Hematopoietic multipotent progenitor cell treated with erythropoietin and hydrocortisone succinate and interleukin-3 and kit ligand, for 6 days (in vitro differentiated cells): ENCODE results near the gene NEURL1B.

ENCODE experiments used
- DNase-seq: peaks from one replicate; pipeline ENCODE4 v3.0.0-alpha.2; 2015

Gene NEURL1B

DNA sequence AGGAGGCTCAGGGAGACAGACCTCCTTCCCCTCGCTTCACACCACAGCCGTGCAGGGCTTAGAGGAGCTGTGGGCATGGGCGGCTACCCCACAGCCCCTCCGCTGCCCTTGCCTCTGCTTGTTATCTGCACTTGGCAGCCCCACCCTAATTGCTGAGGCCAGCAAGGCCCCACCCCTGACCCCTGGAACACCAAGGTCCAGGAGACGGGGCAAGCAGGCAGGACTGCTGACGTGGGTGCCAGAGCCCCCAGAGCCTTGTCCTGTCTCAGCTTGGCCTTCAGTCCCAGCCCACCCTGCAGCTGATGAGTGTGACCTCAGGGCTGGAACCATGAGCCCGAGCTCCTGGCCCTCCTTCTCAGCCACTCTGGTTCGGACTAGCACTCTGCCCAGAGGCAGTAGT, 29.1 kb upstream of the NEURL1B start:
- DNase-seq: no peak

DNA sequence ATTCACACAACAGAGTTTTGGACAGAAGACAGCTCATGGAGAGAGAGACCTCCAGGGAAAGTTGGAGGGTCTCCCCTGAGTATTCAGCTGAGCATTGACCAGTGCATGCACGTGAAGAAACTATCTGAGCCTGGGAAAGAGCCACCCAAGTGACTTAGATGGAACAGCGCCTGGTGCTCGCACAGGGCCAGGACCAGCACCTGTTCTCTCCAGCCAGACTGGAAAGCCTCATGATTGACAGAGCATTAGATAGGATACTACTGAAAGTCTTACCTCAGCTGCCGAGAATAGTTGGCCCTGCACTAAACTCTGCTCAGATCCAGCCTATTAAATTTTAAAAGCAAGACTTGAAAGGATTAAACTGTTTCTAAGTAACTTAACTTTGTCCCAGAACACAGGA, 28.3 kb upstream of the NEURL1B start:
- no peak for DNase-seq

DNA sequence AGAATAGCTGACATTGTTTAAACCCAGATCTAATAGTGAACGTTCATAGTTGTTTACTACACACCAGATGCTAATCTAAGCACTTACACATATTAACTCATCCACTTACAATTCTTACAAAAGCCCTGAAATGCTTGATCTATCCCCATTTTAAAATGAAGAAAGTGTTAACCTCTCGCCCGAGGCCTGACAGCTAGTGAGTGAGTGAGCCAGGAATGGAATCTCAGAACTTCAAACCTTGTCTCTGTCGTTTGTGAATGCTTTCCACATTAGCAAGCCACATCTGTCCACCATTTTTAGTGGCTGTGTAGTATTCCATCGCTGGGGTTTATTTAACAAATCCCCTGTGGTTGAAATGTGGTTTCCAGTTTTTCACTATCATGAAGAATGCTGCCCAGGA, 24.9 kb upstream of the NEURL1B start:
- no peak for DNase-seq

DNA sequence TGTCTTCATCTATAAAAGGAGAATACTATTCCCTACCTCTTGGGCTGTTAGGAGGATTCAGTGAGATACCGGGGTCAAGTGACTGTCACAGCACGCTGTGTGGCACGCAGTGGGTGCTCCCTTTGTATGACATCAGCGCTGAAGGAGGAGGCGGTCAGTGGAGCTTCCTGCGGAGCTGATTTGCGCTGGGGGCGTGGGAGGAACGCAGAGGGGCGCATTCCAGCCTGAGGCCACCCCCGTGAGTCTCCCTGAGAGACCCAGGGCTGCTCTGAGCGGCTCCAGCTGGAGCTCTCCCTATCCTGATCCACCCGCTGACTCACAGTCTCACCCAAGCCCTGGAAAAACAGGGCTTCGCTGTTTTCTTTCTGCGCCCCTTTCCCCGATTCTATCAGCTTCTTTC, 24.3 kb upstream of the NEURL1B start:
- DNase-seq: no peak

DNA sequence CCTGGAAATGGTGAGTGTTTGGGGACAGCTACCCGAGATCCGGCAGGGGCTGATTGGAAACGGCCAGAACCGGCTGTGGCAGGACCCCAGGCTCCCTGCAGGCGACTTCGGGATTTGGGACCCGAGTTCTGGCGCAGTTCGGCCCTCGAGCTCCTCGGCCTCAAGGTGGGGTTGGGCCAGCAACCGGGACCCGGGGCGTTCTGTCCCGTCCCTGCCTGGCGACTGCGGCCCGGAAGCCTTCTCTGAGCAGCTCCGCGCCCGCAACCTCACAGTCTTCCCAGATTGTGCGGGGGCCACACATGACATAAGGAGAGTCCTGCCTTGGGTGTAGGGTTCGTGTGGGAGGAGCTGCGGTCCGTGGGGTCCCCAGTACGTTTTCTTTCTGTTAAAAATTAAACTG, 23.2 kb upstream of the NEURL1B start:
- no peak for DNase-seq

DNA sequence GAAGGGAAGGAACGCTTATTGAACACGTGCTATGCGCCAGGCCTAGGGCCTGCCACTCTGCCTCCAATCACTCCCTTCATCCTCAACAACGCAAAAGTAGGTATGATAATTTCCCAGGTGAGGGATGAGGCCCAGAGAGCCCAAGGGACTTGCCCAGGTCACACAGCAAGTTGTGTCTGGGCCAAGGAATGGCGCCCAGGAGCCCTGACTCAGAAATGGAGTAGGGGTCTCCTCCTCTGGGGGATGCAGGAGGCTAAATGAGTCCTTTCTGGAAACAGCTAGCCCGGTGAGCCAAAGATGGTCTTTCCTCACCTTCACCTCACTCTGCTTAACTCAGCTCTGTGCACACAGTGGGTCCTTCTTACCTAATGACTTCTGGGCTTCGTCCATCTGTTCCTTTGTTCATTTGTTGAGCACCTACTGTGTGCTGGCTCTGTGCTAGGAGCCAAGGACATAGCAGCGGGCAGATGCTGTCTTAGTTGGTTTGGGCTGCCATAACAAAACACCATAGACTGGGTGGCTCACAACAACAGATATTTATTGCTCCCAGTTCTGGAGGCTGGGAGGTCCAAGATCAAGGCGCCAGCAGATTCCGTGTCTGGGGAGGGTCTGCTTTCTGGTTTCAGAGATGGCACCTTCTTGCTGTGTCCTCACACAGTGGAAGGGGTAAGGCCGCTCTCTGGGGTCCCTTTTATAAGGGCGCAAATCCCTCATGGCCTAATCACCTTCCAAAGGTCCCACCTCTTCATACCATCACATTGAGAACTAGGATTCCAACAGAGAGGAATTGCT, 22.3 kb upstream of the NEURL1B start:
- DNase-seq: no peak

DNA sequence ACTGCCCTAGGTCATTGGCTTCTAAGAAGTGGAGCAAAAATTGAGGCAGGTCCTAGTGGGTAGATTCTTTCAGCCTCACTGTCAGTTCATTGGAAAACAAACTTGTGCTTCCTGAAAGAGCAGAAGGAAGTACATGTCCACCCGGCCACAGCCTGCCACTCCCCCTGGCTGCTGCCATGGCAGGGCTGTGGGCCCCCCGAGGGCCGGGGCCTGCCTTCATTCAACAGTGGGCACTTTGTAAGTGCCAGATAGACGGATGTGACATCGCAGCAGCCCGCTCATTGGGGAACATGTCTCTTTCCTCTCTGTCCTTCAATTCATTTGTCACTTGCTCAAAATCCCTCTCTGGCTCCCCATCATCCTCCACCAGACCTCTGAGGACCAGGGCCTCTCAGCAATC, 20.6 kb upstream of the NEURL1B start:
- no peak for DNase-seq

DNA sequence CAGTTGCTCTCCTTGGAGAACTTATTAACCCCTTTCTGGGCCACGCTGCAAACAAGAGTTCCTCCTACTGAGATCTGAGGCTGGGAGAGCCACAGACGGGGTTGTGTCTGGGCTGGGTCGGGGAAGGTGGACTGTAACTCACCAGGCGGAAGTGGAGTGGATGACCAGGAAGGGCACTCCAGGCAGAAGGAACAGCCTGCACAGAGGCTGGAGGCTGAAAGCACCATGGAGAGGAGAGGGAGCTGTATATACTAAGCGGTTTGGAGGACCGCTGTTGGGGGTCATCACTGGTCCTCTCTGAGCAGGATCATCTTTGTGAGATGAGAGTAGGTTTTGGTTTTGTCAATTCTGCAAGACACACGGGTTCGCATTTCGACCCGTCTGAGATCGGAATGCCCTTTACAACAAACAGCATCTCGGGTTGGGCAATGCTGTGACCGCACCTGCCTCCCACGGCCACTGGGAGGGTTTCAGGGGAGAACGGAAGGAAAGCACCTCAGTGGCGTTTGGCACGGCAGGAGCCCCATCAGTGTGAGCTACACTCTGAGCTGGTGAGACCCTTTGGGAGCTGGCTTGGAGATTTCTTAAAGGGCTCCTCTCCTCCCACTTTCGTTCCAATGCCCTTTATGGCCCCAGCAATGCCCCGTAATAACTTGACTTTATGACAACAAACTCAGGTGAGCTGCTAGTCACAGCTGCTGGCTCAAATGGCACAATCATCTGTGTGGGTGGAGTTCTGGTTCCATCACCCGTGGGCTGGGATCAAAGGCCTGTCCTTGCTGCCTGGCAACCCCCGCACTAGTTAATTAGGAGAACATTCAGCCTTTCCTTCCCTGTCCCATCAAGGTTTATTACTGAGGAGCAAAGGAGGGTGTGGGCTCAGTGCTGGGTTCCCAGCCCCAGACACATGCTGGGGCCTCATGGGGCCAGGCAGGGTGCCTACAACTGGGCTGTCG, 18.7 kb upstream of the NEURL1B start:
- DNase-seq: no peak

DNA sequence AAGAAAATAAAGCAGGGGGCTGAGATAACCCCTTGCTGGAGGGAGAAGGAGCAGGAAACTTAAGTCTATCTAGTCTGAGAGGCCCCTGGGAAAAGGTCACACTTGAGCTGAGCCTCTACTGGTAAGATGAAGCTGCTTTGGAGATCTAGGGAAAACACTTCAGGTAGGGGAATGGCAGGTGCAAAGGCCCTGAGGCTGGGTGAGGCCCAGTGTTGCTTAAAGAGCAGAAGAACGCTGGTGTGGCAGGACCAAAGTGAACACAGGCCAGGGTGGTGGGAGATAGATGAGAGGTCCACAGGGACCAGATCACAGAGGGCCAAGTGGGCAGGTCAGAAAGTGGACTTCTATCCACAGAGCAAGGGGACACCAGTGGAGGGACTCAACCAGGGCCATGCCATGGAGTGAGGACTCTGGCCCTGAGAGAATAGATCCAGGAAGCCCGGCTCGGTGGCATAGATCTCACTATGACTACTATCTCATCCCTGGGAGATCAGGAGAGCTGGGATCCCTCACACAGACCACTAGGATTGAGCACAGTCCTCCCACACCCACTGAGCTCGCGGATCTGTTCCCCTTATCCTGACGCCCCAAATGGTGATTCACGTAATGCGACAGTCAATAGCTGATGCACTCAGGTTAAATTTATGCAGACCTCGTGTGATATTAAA, 17.6 kb upstream of the NEURL1B start:
- no peak for DNase-seq

DNA sequence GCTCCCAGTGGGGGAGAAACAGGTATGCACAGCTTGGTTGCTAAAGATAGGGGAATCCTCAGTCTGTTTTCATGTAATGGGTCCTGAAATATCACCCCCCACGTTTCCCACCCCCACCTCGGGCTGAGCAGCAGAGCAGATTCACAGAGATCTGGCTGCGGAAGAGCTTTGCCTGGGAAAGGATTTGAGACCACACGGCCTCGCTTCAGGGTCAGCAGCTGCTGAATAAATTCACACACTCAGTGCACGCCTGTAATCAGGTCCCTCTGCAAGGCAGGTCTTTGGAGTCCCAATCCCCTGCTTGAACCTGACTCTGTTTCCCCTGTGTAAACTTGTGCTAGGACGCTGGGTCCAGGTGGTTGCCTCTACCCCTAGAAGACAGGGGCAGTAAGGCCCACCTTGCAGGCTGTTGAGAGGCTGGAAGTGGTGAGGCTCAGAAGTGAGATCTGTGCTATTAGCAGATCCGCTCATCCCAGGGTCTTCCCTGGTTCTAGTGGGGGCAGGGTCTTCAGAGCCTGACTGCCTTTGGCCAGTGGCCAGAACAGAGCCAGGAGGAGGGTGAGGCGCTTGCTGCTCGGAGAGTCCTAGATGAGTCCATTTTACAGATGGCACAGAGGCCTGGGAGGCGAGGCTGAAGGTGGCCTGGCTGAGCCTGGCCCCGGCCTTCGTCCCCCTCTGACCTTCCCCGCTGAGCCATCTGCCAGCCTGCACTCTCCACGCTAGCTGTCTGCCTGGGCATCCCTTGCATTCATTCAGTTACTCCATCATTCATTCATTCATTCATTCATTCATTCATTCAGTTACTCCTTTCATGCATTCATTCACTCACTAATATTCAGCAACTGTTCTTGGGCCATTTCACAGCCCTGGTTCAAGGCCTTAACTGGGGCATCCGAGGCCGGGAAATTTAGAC, 16.7 kb upstream of the NEURL1B start:
- no peak for DNase-seq

DNA sequence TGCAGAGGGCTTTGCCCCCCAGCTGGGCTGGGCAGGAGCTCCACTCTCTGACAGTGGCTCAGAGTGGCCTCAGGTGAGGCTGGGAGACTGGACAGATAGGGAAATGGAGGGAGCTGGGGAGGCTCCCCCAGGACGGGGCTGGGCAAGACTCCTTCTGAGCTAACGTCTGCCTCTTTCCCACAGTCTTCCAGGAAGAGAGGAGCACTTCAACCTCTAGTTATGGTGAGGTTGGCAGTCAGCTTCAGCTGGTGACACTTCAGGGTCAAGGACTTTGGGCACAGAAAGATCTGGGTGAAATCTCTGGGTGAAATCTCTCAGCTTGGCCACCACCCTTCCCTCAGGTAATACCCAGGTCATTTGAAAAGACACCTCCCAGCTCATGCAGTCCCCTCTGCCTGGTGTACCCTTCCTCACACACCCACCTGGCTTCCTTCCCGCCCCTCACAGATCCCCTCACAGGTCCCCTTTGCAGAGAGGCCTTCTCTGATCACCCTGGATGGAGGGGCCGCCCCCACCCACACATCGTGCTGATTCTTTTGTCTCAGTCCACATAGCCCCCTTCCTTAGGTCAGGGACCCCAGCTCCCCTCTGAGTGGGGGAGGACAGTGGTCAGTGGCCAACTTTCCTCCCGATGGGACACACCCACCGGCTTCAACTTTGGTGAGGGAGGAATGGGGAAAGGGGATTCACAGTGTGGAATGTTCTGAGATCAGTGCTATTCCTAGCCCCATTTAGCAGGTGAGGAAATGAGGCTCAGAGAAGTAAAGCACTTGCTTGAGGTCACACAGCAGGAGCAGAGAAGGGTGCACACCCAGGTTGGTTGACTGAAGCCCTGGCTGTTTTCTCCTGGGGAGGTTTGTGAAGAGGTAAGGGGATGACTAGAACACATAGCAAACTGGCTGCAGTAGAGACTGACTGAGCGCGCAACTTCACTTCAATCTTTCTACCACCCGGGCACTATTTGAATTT, 15.8 kb upstream of the NEURL1B start:
- no peak for DNase-seq

DNA sequence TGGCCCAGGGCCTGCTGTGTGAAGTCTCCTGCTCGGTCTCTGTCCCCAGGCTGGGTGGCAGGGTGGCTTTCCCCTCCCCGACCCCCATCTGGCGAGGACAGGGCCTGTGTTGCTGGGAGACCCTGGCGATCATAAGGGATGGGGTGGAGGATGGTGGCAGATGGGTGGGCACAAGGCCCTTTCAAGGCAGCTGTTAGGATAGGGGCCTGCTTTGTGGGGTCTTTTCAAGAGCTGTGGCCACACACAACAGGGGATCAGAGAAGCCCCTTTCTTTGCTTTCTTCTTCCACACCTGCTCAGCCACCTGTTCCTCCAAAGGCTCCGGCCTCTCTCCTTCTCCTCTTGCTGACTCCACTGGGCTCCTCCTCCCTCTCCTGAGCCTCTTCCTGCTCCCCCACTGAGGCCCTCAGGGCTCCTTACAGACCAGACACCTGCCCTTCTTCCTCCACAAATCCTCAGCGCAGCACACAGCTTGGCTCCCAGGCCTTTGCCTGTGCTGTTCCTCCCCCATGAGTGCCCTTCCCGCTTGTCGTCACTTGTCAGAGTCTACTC, 15.0 kb upstream of the NEURL1B start:
- no peak for DNase-seq

DNA sequence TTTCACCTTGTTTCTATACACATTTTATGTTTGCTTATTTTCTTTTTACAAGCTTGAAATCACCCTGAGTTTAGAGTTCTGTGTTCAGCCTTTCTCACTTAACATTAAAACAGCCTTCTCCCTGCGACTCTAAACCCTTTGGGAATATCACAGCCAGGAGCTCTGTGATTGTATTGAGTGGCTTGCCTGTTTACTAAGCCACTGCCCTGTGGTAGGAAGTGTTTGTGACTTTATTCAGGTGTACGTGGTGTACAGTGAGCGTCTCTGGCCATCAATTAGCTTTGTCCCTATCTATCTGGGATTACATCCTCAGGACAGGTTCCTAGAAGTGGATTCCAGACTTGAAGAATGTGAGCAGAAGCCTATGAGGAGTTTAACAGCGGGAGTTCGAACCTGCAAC, 11.0 kb upstream of the NEURL1B start:
- DNase-seq: no peak

DNA sequence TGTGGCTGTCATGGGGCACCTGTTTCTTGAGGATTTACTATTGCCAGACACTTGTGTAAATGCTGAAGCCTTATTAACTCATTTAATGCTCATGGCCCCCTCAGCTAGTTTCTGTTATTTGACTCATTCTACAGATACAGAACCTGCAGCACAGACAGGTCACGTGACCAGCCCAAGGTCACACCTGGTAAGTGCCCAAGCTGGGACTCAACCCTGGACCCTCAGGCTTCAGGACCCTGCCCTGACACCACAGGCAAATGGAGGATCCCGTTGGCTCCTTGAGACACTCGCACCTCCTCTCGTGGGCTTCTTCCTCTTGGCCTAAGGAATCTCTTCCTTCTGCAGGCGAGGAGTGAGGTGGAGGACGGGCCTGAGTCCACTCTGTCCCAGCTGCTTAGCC, 10.6 kb upstream of the NEURL1B start:
- DNase-seq: no peak

DNA sequence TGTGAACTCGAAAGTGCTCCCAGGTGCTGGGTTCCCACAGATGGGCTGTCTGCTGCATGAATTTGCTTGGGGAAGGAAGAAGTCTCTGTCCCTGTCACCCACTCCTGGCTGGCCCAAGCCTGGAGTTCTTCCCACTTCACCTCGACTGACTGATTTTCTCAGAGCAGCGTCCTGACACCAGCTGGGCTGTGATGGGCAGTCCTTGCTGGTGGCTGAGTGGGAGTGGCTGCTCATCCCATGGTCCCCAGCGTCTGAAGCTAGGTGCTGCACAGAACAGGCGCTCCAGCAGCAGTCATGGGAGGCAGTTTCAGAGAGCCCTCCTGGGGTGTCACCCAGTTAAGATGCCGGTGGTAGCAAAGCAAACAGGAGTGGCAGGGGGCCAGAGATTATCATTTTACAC, 10.1 kb upstream of the NEURL1B start:
- DNase-seq: no peak

DNA sequence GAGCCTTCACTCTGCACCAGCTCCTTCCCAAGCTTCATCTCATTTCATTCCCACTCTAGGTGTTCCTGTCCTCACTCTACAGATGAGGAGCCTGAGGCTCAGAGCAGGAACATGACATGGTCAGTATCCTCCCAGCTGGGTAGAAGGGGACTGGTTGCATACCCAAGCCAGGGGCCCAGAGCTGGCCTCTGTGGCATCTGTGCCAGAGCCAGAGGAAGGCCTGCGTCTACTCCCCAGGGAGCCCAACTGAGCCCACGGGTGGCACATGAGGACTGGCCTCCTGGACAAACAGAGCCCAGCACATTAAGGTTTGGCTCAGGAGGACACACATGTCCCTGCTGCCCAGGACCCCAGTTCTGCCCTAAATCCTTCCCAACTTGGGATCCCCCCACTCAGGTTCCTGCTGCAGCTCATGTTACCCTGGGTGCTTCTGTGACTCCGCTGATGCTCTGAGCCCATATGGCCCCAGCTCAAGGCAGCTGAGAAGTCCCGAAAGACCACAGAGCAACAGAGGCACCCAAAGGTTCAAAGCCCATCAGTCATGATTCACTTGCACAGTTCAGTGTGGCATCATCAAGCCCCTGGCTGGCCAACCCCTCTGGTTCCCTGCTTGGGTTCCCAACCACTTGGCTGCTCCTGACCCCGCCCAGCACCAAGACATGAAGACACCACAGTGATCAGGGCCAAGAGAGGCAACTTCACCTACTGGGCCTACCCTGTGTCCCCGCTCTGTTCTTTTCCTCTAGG, 8.5 kb upstream of the NEURL1B start:
- no peak for DNase-seq

DNA sequence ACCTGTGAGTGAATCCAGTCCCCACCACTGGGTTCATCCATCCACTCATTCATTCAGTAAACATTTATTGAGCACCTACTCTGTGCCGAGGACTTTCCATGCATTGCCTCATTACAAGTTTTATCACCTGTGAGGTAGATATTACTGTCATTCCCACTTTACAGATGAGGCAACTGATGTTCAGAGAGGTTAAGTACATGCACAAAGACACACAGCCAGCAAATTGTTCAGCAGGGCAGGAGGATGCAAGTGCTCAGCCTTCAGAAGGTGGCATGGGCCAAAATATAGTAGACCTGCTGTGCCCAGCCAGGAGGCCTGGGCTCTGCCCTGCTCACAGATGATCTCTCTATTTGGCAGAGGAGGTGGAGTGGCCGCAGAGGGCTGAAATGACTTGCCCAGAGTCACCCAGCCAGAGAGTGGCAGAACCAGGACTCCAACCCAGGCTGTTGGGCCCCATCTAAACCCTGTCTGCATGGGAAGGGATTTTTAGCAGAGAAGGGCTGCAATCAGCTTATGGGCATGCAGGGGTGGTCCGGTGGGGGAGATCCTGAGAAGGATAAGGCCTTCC, 7.6 kb upstream of the NEURL1B start:
- DNase-seq: no peak

DNA sequence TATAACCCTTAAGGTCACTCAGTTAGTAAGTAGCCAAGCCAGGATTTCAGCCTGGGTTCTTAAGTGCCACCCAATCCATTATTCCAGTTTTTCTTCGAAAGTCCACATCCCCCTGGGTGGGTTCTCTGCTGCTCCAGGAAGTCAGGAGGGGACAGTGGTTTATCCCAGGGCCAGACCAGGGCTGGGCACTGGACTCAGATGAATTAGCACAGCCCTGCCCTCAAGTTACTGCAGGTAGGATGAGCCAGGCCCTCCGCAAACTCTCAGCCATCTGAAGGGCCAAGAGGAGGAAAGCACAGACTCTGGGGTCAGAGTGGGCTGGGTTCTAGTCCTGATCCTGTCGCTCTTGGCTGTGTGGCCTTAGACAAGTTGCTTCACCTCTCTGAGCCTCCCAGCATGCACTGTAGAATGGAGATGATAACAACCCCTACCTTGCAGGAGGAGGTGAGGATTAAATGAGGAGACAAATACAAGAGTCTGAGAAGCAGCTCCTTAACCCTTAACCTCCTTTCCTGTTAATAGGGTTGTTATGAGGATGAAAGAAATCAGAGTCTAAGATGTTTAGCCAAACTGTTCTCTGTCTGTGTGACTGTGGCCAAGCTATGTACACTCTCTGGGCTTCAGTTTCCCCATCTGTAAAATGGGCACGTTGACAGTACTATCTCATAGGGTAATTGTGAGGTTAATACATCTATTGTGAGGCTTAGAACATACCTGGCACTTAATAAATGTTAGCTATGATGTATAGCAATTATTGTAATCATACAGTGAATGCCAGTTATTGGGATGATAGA, 6.8 kb upstream of the NEURL1B start:
- DNase-seq: no peak

DNA sequence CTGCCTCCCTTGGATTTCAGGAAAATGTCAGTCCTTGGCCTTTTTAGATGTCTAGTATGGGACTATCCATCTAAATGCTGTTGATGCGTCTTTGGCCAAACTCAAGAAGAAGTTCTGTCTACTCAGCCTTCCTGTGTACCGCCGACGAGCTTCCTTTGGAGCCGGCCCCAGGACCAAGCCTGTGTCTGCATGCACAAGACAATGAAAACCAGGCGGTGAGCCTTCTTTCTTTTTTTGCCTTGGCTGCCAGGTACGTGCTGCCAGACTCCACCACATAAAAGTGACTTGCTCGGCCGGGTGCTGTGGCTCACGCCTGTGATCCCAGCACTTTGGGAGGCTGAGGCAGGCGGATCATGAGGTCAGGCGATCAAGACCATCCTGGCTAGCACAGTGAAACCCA, 6.0 kb upstream of the NEURL1B start:
- DNase-seq: no peak
